GM18520 (cell line): ENCODE measurements around the gene NUP35.

ENCODE experiments used
- ATAC-seq: cut with Tn5 transposase; IDR thresholded peaks from one replicate; pipeline ENCODE4 v1.9.1; 2021; ENCODE audit not compliant: unreplicated experiment

The NUP35 gene

GRCh38 chr2:183207110-183207509, 82.9 kb downstream of the NUP35 start:
- no peak for ATAC-seq

- no peak for ATAC-seq
These were observed 85.3 kb downstream of the NUP35 start for GRCh38 chr2:183209395-183210028.
